Measurements from ENCODE around the gene NRAP.

GRCh38 chr10:113689057-113689456 lies 25.2 kb upstream of the NRAP start:
- TF ChIP-seq CTCF (IDR thresholded peaks at IDR 0.05; ENCODE audit: borderline replicate concordance, extremely low read depth, low read length, poor library complexity, severe bottlenecking) (no peak), EZH2 (IDR thresholded peaks at IDR 0.05; ENCODE audit: borderline replicate concordance, low read depth, low read length, severe bottlenecking) (no peak)

All from DND-41 (cell line).